Hepatic stellate cell (primary cell): ENCODE data around the gene GRHL1.
A peak's percentile ranks its signal among the peaks of the same experiment; 100 is the strongest.

Experiments
- DNase-seq: peaks from one replicate; pipeline ENCODE4 v3.0.0; 2011; ENCODE audit warnings: low spot score

The GRHL1 gene

GRCh38 chr2:9994462-9994861, 43.0 kb downstream of the GRHL1 start:
- no peak for DNase-seq

- no peak for DNase-seq
Observed at GRCh38 chr2:9995059-9995458, 43.6 kb downstream of the GRHL1 start.

GRCh38 chr2:9996321-9996720, 44.8 kb downstream of the GRHL1 start:
- DNase-seq = no peak

GRCh38 chr2:9997936-9998335, 46.4 kb downstream of the GRHL1 start:
- DNase-seq = no peak

- no peak for DNase-seq
Observed at GRCh38 chr2:9998916-9999654, 47.6 kb downstream of the GRHL1 start.

GRCh38 chr2:9999693-10000092, 48.2 kb downstream of the GRHL1 start:
- DNase-seq = no peak

- no peak for DNase-seq
Observed at GRCh38 chr2:10000541-10000940, 49.0 kb downstream of the GRHL1 start.

- DNase-seq = no peak
Observed at GRCh38 chr2:10001586-10001985, 50.1 kb downstream of the GRHL1 start.

- no peak for DNase-seq
Observed at GRCh38 chr2:10002109-10002508, 50.6 kb downstream of the GRHL1 start.

GRCh38 chr2:10002681-10003080, 51.2 kb downstream of the GRHL1 start:
- DNase-seq = no peak

GRCh38 chr2:10003206-10004125, 52.0 kb downstream of the GRHL1 start:
- no peak for DNase-seq

GRCh38 chr2:10004401-10004800, 52.9 kb downstream of the GRHL1 start:
- no peak for DNase-seq

GRCh38 chr2:10004836-10005235, 53.3 kb downstream of the GRHL1 start:
- DNase-seq = no peak

GRCh38 chr2:10005461-10006235, 54.2 kb downstream of the GRHL1 start:
- DNase-seq = no peak

- DNase-seq = peak; percentile 39
Observed at GRCh38 chr2:10006236-10007161, 55.0 kb downstream of the GRHL1 start.

GRCh38 chr2:10007435-10007834, 55.9 kb downstream of the GRHL1 start:
- peak; percentile 31 for DNase-seq

- DNase-seq = no peak
Observed at GRCh38 chr2:10007921-10008808, 56.7 kb downstream of the GRHL1 start.

GRCh38 chr2:10008809-10009176, 57.3 kb downstream of the GRHL1 start:
- no peak for DNase-seq

- DNase-seq = no peak
Observed at GRCh38 chr2:10009271-10009810, 57.8 kb downstream of the GRHL1 start.
